ENCODE measurements around the gene NPAS3.
"Not testable (repeated sequence)": the region's sequence is repeated elsewhere in the genome, so short reads cannot be mapped to it uniquely, and the experiment has no call there.

Gene NPAS3

GRCh38 chr14:33070475-33070874 lies 131.8 kb downstream of the NPAS3 start:
- DNase-seq (ENCODE audit: low read depth in 2 of 2) = no peak

DNA sequence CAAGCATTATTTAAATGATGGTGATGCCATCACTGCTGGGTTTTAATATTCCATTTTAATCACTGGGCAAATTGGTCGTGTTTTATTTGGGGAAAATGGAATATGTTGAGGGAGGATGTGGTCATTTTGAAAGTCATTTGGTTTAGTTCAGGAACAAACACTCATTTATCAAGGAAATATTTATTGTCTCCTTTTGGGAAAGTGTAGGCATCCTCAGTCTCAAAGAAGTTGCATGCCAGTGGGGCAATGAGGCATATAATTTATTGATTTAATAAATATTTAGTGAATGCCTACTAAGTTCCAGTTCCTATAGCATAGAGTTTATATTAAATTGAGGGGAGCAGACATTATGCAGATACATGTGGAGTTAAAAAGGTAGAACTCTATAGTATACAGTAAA lies 134.3 kb downstream of the NPAS3 start:
- DNase-seq (ENCODE audit: low read depth in 2 of 2) = no peak

- DNase-seq (ENCODE audit: low read depth in 2 of 2) = no peak
These were observed 142.6 kb downstream of the NPAS3 start for GRCh38 chr14:33081259-33081658.

DNA sequence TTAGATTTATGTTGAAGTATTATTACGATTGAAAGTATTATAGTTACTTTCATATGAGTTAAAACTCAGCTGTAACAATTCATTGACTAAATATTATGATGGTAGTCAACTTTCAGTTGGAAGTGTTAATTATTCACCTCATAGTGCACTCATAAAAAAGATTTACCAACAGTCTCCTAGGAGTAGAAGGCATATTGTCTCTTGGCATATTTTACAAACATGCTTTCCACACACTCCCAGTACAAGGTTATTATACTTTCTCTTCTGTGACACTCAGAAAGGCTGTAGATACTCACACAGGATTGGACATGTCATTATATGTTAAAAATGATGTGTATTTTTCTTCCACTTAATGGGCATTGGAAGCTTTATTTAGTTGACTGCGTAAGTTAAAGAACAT lies 147.1 kb downstream of the NPAS3 start:
- DNase-seq (ENCODE audit: low read depth in 2 of 2) = no peak

GRCh38 chr14:33088274-33088673 lies 149.6 kb downstream of the NPAS3 start:
- DNase-seq (ENCODE audit: low read depth in 2 of 2) = not testable (repeated sequence)

GRCh38 chr14:33098016-33098415 lies 159.3 kb downstream of the NPAS3 start:
- no peak for DNase-seq (ENCODE audit: low read depth in 2 of 2)

- no peak for DNase-seq (ENCODE audit: low read depth in 2 of 2)
These were observed 164.8 kb downstream of the NPAS3 start for GRCh38 chr14:33103489-33103888.

DNA sequence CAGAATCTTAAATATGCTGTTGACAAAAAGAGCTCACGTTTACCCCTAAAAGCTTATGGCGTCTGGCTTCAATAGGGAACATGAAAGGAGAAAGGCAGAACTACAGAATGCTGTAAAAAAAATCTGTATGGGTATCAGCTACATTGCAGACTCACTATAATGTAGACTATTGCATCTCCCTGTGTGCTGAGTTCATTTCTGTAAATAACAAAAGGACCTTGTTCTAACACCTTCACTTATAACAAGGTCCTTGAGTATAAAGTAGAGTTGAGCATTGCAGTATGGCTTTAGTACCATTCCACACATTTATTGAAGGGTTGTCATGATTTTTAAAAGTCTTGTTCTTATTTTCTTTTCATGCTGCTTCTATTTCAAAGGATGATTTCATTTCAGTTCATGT lies 165.3 kb downstream of the NPAS3 start:
- DNase-seq (ENCODE audit: low read depth in 2 of 2) = no peak

- DNase-seq (ENCODE audit: low read depth in 2 of 2) = no peak
These were observed 172.2 kb downstream of the NPAS3 start for GRCh38 chr14:33110737-33111443.

DNA sequence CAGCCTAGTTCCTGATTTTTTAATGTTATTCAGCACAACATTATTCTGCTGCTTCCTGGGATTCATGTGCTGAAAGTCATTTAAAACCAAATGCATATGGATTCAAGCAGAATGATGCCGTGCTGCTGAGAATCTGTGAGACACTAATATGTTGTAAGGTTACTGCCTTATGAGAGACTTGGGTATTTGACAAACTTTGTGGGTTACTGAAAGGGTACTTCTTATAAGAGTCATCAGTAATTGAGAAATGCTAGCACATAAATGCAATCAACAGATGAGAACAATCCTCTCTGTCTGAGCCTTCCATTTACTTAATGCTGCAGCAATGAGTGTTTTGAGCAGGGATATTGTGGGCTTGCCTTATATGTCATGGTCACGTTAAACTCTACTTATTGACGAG lies 175.7 kb downstream of the NPAS3 start:
- DNase-seq (ENCODE audit: low read depth in 2 of 2) = no peak

DNA sequence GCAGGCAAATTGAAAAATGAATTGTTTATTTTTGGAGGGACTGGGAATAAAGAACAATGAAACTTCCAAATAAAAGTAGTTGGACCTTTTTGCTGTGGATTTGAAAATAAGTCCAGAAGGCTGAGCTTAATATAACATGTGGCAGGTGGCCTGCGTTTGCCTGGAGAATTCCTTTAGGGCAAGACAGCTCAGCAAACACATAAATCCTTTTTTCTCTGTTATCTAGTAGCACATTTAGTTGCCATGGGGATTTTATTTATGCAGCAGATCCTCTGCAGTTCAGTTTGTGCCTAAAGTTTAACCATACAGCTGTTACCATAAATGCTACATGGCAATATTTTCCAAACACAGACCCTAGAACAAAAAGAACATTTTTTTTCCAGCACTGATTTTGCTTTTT lies 180.0 kb downstream of the NPAS3 start:
- DNase-seq (ENCODE audit: low read depth in 2 of 2) = no peak

- DNase-seq (ENCODE audit: low read depth in 2 of 2) = no peak
These were observed 181.7 kb downstream of the NPAS3 start for GRCh38 chr14:33120341-33120740.

DNA sequence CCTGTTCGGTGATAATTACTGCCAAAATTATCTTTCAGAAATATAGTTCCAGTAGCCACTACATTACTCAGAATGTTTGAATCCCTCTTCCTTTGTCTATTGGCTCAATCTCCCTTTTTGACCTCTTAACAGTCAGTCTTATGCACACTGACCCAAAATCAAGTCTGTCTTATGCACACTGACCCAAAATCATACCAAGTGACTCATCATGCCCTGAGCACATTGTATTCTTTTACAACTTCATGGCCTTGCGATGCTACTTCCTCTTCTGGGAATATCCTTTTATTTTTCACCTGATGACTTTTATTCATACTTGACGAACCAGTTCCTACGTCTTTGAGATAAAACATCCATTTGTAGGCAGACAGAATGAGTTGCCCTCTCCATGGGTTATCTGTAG lies 182.3 kb downstream of the NPAS3 start:
- no peak for DNase-seq (ENCODE audit: low read depth in 2 of 2)

DNA sequence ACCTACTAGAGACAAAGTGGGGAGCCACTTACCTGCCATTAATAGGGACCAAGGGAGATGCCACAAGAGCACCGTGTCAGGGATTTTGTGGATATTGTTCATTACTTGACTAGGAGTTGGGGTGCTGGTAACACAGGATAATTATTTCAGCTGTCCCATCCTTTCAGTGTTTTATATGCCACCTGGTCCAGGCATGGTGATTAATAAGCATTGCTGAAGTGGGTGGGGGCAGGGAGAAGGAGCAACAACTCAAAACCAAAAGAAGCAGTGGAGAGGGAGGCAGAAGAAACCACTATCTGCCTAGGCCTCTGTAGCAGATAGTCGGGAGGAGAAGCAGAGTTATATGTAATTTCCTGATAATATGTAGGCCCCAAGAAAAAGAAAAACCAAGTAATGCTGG lies 184.6 kb downstream of the NPAS3 start:
- DNase-seq (ENCODE audit: low read depth in 2 of 2) = no peak

GRCh38 chr14:33126433-33126832 lies 187.8 kb downstream of the NPAS3 start:
- DNase-seq (ENCODE audit: low read depth in 2 of 2) = no peak

- no peak for DNase-seq (ENCODE audit: low read depth in 2 of 2)
These were observed 188.9 kb downstream of the NPAS3 start for GRCh38 chr14:33127531-33127930.

DNA sequence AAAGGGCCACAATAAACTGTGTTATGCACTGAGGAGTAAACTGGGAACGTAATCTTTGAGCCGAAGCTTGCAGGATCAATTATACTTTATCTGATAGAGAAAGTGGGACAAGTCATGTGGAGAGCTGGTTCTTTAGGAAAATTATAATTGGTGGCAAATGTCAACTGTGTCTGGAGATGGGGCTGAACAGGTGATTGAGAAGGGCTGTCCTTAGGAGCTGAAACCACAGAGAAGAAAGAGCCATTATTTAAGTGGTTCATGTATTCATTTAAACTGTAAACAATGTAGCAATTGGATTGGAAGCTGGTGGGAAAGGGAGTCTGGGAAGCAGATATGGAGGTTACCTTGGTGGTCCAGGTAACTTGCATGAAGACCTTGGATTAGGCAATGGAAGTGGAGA lies 193.1 kb downstream of the NPAS3 start:
- no peak for DNase-seq (ENCODE audit: low read depth in 2 of 2)

DNA sequence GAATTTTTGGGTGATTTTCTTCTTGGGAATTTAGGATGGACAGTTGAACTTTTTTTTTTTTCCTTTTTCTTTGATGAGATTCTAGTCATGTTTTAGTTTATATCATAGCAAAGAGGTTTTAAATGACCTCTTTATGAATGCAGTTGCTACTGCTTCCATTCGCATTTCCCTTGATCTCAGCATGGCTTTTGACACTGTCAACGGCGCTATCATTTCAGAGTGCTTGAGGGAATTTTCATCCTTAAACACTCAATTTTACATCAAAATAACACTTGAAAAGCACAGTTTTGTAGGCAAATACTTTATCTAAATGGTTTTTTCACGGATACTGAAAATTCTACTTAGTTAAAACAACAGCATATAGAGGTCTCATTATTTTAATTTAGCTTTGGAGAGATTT lies 195.5 kb downstream of the NPAS3 start:
- DNase-seq (ENCODE audit: low read depth in 2 of 2) = no peak

DNA sequence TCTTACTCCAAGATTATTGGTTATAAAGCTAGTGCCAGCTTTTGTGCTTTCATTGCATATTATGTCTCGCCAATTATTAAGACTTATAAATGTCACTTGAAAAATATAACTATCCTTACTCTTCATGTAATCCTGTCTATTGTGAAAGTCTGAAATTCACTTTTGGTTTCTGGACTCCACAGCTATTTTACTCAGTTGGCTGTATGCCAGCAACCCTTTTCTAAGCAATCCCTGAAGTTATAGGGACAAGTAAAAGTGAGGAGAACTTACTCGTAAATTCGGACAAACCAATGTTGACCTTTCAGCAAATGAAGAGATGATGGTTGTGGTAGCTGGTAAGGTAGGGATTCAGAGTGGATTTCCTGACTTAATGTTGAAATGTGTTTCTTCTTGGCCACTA lies 196.3 kb downstream of the NPAS3 start:
- no peak for DNase-seq (ENCODE audit: low read depth in 2 of 2)

- DNase-seq (ENCODE audit: low read depth in 2 of 2) = no peak
These were observed 212.2 kb downstream of the NPAS3 start for GRCh38 chr14:33150666-33151428.

- DNase-seq (ENCODE audit: low read depth in 2 of 2) = no peak
These were observed 224.4 kb downstream of the NPAS3 start for GRCh38 chr14:33163109-33163508.

DNA sequence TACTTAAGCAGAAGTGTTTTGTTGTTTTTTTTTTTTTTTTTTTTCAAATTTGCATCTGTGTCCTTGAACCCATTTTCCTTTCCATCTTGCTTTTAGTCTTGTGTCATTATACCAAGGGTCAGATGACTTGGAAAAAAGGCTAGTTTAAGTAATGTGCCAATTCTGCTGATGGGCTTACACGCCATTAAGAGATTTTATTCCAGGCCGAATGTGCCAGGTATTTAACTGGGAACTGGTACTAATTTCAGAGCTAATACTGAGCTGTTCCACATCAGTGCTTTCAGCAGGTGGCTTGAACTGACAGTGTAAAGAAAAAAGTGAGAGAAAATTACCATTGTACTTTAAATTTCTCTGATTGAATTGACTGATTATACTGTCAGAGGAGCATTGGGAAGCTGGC lies 224.9 kb downstream of the NPAS3 start:
- no peak for DNase-seq (ENCODE audit: low read depth in 2 of 2)

- DNase-seq (ENCODE audit: low read depth in 2 of 2) = no peak
These were observed 226.7 kb downstream of the NPAS3 start for GRCh38 chr14:33165144-33165925.
